GM18951 (cell line): ENCODE results near the gene METAP2.

Source experiments
- POLR2A ChIP-seq: IDR thresholded peaks from 4 replicates; pipeline ENCODE4 v1.6.1; 2011; ENCODE audit warnings: mild to moderate bottlenecking; ENCODE audit not compliant: insufficient read length, insufficient read depth; ENCODE audit errors: extremely low read depth
- in situ Hi-C: fragments of 300-500 bp; cut with MboI; formaldehyde crosslinking; loops from one replicate; pipeline ENCODE4 v1.12.0; 2022; ENCODE audit warnings: low sequenced_read_pairs, mixed read lengths, inconsistent platforms; ENCODE audit not compliant: unreplicated experiment

Gene METAP2

DNA sequence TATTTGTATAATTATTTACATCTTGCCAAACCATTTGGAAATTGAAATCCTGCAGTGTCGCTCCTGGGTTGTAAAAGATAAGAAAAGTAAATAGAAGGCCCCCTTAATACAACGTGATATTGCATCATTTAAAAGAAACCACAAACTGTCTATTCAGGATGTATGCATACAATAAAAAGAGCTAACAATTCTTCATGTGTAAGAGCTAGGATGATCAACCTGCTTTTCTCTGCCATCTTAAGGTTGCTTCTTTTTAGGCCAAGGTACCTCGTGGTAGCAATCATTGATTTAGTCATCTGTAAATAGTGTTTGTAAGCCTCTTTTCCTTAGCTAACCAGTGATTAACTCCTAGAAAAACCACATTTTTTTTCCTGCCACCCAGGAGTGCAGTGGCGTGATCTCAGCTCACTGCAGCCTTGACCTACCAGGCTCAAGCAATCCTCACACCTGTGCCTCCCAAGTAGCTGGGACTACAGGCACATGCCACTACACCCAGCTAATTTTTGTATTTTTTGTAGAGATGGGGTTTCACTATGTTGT is 80.7 kb downstream of the METAP2 start:
- no peak for TF ChIP-seq POLR2A
- in situ Hi-C loops: no loop called here

DNA sequence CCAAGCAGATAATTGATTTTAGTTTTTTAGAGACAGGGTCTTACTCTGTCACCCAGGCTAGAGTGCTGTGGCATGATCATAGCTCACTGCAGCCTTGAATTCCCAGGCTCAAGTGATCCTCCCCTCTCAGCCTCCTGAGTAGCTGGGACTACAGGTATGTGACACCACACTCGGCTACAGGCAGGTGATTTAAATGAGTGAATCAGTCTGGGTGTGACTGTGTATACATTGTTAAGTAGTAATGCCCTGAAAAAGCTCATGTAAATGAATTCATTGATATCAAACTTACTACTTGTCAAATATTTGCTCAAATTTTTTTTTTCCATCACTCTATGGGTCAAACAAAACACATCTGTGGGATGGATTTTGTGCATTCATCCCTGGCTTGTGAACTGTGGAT is 83.7 kb downstream of the METAP2 start:
- no peak for TF ChIP-seq POLR2A
- in situ Hi-C loops: no loop called here
